GM19023 (cell line): ENCODE data around the gene TGFB1I1.
A peak's percentile ranks its signal among the peaks of the same experiment; 100 is the strongest.
"Not testable (repeated sequence)": the region's sequence is repeated elsewhere in the genome, so short reads cannot be mapped to it uniquely, and the experiment has no call there.

Experiments used
- ATAC-seq: cut with Tn5 transposase; IDR thresholded peaks from one replicate; pipeline ENCODE4 v1.9.1; 2021; ENCODE audit warnings: mild to moderate bottlenecking, moderate library complexity; ENCODE audit not compliant: unreplicated experiment

TGFB1I1 gene

DNA sequence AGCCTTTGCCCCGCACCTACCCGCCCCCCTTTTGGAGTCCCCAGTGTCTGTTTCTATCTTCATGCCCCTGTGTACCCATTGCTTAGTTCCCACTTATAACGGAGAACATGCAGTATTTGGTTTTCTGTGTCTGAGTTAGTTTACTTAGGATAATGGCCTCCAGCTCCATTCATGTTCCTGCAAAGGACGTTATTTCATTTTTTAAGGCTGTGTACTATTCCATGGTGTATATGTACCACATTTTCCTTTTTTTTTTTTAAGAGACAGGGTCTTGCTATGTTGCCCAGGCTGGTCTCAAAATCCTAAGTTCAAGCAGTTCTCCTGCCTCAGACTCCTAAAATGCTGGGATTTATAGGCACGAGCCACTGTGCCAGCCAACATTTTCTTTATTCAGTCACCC, 4.1 kb upstream of the TGFB1I1 start:
- ATAC-seq, result no peak

GRCh38 chr16:31470615-31471014, 1.3 kb upstream of the TGFB1I1 start:
- ATAC-seq, result no peak

DNA sequence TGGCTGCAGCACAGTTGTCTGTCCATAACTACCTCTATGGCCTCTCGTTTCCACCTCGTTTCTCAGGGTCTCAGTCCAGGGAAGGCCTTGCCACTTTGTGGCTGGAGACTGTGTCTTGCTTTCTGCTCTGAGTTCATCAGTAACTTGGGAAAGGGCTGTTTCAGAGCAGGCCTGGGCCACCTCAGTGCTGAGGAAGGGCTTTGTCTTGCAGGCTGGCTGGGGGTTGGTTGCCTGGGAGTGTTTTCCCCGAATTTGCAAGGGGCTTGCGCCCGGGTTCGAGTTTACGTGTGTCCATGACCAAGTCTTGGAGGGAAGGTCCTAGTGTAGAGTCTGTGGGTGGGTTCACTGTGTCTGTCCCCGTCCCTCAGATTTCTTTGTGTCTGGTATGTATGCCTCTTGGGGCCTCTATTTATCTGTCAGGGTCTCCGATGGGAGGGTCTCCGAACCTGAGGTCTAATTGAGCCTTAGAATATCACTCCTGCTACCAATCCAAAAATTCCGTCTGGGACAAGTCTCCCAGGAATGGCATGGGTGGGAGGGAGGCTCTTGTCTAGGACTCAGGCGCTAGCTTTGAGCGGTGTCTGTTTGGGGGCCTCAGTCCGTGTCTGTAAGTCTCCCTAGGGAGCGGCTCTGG, 594 bp upstream of the TGFB1I1 start:
- ATAC-seq, result no peak

DNA sequence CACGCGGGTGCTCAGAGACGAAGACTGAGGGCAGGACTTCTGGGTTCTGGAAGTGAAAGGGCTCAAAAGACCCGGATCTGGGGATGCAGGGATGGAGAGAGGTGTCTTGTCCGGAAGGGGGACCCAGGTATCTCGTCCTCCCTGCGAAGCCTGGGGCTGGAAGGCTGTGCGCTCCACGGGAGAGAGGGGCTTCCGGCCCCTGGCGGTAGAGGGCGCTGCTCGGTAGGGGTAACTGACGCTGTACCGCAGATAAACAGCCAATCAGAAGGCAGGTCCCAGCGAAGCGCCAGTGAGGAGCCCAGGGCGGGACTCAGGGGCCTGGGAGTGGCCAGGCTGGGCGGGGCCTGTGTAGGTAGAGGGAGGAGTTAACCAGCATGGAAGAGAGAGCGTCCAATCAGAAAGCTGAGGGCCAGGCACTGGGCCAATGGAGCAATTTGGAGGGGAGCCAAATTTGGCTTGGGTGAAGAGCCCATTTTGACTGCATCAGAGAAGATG, 804 bp downstream of the TGFB1I1 start:
- no peak for ATAC-seq

DNA sequence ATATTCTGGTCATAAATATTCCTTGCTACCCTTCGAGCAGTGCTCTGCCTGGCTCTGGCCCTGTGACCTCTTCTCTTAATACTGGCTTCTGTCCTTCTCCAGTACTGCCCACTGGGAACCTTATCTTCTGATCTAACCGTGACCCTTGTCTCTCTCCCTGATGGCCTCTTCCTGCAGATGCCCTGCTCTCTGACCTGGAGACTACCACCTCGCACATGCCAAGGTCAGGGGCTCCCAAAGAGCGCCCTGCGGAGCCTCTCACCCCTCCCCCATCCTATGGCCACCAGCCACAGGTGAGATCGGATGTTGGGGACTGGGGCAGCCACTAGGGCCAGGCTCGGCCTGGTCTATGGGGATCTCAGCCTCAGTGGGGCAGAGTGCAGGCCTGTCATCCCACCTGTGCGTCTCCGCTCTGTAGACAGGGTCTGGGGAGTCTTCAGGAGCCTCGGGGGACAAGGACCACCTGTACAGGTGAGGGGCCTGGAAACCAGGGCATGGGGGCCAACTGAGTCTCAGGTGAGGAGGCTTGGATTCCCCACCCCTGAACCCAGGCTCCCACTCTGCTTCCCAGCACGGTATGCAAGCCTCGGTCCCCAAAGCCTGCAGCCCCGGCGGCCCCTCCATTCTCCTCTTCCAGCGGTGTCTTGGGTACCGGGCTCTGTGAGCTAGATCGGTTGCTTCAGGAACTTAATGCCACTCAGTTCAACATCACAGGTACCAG, 1.5 kb downstream of the TGFB1I1 start:
- no peak for ATAC-seq

DNA sequence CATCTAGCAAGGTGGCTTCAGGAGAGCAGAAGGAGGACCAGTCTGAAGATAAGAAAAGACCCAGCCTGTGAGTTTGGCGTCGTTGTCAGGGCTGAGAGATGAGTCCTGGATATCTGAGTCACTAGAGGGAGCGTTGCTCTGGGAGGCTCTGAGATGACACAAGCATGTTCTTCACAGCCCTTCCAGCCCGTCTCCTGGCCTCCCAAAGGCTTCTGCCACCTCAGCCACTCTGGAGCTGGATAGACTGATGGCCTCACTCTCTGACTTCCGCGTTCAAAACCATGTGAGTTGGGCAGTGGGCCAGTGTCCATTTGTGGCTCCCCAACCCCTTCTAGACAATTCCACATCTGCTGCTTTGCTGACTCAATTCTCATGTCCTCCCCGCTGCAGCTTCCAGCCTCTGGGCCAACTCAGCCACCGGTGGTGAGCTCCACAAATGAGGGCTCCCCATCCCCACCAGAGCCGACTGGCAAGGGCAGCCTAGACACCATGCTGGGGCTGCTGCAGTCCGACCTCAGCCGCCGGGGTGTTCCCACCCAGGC, 2.3 kb downstream of the TGFB1I1 start:
- no peak for ATAC-seq

DNA sequence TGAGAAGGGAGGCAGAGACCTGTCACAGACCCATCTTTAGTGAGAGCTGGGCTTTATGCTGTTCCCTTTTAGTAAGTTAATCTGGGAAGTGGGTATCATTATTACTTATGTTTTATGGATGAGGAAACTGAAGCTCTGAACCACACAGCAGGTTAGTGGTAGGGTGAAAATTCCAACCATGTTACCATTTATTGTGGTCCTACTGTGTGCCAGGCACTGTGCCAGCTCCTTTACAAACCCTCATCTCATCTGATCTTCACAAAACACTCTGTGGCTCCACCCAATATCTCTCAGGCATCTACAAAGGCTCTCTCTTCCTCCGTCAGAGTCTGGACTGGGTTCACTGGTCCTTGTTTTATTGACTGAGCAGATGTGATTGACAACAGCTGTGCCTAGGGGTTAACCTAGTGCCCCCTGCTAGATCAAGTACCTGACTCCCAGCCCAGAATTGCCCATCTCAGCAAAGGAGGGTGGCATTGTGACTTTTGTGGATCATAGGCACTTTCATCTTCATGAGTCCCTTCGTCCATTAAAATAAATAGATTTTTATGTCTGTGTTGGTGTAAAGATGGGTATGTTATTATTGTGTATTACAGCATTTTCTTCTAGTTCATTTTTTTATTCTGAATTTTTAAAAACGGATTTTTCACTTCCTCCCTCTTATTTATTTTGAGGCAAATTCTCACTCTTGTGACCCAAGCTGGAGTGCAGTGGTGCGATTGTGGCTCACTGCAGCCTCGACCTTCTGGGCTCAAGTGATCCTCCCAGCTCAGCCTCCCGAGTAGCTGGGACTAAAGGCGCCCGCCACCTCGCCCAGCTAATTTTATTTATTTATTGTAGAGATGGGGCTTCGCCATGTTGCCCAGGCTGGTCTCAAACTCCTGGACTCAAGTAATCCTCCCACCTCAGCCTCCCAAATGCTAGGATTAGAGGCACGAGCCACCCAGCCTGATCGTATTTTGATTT, 3.1 kb downstream of the TGFB1I1 start:
- ATAC-seq, result no peak

DNA sequence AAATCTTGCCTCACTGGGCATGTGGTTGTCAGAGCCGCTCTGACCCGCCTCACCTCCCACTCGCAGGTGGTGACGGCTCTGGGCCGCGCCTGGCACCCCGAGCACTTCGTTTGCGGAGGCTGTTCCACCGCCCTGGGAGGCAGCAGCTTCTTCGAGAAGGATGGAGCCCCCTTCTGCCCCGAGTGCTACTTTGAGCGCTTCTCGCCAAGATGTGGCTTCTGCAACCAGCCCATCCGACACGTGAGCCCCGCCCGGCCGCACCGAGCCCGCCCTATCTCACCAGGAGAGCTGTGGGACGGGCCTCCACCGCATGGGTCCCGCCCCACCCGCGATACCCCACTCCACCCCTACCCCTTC, 4.0 kb downstream of the TGFB1I1 start:
- ATAC-seq, result no peak

GRCh38 chr16:31476303-31477219, 4.6 kb downstream of the TGFB1I1 start:
- ATAC-seq, result peak; percentile 38

GRCh38 chr16:31477220-31478216, 5.6 kb downstream of the TGFB1I1 start:
- ATAC-seq, result peak; percentile 28

DNA sequence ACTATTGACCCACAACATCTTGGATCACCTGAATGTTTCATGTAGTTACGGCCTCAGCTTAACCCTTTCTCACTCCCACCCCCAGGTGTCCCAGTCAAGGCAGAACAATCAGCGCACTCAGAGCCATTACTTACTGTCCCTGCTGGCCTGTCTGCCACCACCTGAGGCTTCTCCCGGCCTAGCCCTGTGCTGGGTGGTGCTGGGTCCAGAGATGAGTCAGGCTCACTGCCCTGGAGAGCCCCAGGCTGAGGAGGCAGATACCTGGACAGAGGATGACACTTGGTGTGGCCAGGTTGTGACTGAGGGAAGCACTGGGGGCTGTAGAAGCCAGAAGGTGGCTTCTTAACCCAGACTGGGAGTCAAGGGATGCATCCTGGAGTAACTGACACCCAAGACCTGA, 7.0 kb downstream of the TGFB1I1 start:
- ATAC-seq, result no peak

GRCh38 chr16:31479751-31480150, 7.8 kb downstream of the TGFB1I1 start:
- ATAC-seq, result no peak

- ATAC-seq, result no peak
These were observed 9.0 kb downstream of the TGFB1I1 start for GRCh38 chr16:31480851-31481536.

DNA sequence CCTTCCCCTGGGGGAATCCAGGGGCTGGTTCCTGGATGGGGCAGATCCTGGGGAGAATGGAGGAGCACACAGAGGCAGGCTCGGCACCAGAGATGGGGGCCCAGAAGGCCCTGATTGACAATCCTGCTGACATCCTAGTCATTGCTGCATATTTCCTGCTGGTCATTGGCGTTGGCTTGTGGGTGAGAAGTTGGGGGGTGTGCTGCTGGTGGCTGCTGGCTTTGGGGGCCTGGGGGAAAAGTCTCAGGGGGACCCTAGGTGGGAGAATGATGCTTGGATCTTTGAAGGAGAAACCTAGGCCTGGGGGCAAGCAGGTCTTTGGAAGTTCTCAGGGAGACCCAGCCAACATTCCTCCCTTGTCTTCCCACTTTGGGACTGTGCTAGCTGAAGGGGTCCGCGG, 11.1 kb downstream of the TGFB1I1 start, which contains the start of gene SLC5A2:
SLC5A2 (plus strand) TSS at position 43 of the 400 bp plus-strand sequence; CDS start at position 57, 14 bp downstream.
- no peak for ATAC-seq

- not testable (repeated sequence) for ATAC-seq
These were observed 12.1 kb downstream of the TGFB1I1 start for GRCh38 chr16:31484048-31484447.

DNA sequence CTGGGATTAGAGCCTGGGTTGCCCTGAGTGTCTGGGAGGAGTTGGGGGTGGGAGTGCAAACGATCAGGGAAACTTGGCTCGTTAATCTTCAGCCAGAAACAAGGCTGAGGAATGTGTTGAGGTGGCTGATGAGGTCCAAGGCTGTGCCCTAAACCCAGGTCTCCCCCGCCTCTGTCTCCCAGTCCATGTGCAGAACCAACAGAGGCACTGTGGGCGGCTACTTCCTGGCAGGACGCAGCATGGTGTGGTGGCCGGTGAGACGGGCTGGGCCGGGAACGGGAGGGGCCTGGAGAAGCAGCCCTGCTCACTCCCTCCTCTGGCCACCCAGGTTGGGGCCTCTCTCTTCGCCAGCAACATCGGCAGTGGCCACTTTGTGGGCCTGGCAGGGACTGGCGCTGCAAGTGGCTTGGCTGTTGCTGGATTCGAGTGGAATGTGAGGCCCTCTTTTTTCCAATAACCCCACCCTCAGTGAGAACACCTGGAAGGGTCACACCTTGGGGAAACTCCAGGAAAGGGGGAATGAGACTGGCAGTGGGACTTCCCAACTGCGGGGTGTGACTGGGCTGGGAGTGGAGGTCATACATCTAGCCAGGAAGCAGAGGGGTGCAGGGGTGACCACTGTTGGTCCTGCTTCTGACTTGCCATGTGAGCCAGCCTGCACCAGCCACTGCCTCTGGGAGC, 12.7 kb downstream of the TGFB1I1 start:
- ATAC-seq, result no peak

DNA sequence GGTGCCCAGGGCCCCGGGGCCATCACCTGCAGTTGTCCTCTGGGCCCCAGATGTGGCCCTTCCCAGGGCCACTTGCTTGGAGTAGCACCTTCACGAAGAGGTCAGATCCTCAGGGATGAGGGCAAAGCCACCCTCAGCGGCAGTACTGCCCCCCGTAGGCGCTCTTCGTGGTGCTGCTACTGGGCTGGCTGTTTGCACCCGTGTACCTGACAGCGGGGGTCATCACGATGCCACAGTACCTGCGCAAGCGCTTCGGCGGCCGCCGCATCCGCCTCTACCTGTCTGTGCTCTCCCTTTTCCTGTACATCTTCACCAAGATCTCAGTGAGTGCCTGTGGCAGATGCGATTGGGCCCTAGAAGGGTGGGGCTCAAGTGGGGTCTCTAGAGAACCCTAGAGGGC, 13.6 kb downstream of the TGFB1I1 start:
- ATAC-seq, result no peak

DNA sequence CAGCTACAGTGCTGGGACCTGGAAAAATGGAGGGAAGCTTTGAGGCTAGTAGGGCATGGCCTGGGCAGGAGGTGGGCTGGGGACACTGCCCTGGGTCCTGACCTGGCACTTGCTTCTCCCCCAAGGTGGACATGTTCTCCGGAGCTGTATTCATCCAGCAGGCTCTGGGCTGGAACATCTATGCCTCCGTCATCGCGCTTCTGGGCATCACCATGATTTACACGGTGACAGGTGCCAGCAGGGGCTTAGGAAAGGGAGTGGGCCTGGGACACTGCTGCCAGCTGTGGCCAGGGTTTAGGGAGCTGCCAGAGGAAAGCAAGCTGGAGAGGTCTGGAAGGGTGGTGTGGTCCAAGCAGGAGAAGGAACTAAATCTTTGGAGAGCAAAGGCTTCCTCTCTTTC, 14.1 kb downstream of the TGFB1I1 start:
- no peak for ATAC-seq
